HG03521 (cell line): Measurements from ENCODE around the gene C5AR2.
"Not testable (repeated sequence)": the region's sequence is repeated elsewhere in the genome, so short reads cannot be mapped to it uniquely, and the experiment has no call there.

Source experiments
- ATAC-seq: cut with Tn5 transposase; IDR thresholded peaks from one replicate; pipeline ENCODE4 v1.9.1; 2021; ENCODE audit warnings: mild to moderate bottlenecking, moderate library complexity; ENCODE audit not compliant: unreplicated experiment

C5AR2 gene

GRCh38 chr19:47383890-47384289 lies 51.9 kb downstream of the C5AR2 start:
- not testable (repeated sequence) for ATAC-seq

GRCh38 chr19:47384533-47384932 lies 52.6 kb downstream of the C5AR2 start:
- not testable (repeated sequence) for ATAC-seq

GRCh38 chr19:47386582-47386981 lies 54.6 kb downstream of the C5AR2 start:
- ATAC-seq, result not testable (repeated sequence)

DNA sequence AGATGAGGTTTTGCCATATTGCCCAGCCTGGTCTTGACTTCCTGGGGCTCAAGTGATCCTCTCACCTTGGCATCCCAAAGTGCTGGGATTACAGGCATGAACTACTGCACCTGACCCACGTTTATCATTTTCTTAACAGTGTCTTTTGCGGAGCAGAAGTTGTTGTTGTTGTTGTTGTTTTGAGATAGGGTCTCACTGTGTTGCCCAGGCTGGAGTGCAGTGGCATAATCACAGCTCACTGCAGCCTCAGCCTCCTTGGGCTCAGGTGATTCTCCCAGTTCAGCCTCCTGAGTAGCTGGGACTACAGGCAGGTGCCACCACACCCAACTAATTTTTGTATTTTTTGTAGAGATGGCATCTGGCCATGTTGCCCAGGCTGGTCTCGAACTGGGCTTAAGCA lies 55.6 kb downstream of the C5AR2 start:
- not testable (repeated sequence) for ATAC-seq

DNA sequence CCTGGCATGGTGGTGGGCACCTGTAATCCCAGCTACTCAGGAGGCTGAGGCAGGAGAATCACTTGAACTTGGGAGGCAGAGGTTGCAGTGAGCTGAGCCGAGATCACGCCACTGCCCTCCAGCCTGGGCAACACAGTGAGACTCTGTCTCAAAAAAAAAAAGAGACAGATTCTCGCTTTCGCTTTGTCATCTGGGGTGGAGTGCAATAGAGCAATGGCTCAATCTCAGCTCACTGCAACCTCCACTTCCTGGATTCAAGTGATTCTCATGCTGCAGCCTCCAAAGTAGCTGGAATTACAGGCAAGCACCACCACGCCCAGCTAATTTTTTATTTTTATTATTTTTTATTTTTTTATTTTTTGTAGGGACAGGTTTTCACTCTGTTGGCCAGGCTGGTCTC lies 56.7 kb downstream of the C5AR2 start:
- not testable (repeated sequence) for ATAC-seq

DNA sequence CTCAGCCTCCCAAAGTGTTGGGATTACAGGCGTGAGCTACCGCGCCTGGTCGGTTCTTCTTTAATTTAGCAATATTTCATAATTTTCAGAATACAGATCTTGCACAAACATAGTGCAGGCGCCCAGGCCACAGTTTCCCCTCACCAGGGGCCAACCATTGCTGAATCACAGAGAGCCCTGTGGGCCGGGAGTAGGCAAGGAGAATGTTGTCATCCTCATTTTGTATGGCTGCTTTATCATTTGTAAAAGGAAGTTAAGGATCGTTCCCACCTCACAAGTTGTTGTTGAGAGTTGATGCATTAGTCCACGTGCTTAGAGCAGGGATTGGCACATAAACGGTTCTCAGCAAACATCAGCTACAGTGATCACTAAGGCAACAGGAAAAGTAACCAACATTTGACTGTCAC lies 57.2 kb downstream of the C5AR2 start:
- ATAC-seq, result no peak

DNA sequence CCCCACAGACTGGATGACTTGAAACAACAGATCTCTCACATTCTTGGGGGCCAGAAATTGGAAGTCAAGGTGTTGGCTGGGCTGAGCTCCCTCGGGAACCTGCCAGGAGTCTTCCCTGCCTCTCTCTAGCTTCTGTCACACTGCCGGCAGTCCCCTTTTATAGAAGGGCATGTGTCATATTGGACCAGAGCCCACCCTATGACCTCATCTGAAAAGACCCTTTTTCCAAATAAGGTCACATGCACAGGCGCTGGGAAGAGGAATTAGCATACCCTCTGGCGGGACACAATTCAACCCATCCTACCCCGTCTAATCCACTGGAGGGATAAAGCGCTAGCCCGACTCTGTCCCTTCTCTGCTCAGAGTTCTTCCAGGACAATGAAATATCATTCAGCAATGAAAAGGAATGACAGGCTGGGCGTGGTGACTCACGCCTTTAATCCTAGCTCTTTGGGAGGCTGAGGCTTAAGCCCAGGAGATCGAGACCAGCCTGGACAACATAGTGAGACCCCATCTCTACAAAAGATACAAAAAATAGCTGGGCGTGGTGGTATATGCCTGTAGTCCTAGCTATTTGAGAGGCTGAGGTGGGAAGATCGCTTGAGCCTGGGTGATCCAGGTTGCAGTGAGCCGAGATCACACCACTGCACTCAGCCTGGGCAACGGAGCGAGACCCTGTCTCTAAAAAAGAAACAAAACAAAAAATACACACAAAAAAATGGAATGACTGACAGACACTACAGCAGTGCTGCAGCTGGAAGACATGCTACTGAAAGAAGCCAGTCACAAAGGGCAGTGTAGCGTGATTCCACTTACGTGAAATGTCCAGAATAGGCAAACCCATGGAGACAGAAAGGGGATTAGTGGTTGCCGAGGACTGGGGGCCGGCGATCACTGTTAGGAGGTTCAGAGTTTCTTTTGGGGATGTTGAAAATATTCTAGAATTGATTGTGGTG lies 58.8 kb downstream of the C5AR2 start:
- ATAC-seq, result no peak

DNA sequence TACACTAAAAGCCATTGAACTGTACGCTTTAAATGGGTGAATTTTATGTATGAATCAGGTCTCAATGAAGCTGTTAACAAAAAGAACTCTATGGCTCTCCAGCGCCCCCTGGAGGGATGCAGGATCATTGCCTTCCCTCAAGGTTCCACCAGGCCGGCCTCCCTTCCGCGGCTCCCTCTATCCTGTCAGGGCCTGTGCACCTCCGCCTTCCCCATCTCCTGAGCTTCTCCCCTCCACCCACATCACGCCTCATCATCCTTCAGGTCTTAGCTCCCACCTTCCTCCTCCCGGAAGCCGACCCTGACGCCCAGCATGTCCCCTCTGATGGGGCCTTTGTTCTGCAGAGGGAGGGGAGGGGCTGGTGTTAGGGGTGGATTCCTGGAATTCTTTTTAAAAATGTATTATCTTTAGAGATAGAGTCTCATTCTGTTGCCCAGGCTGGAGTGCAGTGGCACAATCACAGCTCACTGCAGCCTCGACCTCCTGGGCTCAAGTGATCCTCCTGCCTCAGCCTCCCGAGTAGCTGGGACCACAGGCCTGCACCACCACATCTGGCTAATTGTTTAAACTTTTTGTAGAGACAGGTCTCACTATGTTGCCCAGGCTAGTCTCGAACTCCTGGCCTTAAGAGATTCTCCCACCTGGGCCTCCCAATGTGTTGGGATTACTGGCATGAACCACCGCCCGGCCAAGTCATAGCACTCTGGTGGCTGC lies 59.7 kb downstream of the C5AR2 start:
- ATAC-seq, result no peak
